NOMO-1 treated with dmso at 0.1 percent for 144 hours (cell line): ENCODE measurements around the gene AMER3.
A peak's percentile ranks its signal among the peaks of the same experiment; 100 is the strongest.

ENCODE experiments used
- DNase-seq: peaks from one replicate; lab custom pipeline; 2025; ENCODE audit not compliant: unreplicated experiment; lab: John Stamatoyannopoulos, UW

AMER3 gene

GRCh38 chr2:130778781-130779180, 23.4 kb downstream of the AMER3 start:
- no peak for DNase-seq

- no peak for DNase-seq
These were observed 30.2 kb downstream of the AMER3 start for GRCh38 chr2:130785466-130786055.

DNA sequence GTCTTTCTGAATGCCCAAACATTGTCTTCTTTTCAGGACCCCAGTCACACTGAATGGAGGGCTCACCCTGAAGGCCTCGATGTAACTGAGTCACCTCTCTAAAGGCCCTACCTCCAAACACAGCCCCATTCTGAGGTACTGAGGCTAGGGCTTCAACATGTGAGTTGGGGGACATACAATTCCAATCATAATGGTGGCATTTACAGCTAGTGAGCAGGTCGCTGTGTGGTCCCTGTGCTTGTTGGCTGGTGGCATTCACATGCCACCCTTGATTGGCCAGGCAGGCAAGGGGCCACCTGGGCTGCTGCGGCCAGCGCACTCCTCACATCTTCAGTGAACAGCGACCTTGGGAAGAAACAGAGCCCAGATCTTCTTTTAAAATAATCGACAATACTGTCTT, 30.7 kb downstream of the AMER3 start:
- DNase-seq: no peak

DNA sequence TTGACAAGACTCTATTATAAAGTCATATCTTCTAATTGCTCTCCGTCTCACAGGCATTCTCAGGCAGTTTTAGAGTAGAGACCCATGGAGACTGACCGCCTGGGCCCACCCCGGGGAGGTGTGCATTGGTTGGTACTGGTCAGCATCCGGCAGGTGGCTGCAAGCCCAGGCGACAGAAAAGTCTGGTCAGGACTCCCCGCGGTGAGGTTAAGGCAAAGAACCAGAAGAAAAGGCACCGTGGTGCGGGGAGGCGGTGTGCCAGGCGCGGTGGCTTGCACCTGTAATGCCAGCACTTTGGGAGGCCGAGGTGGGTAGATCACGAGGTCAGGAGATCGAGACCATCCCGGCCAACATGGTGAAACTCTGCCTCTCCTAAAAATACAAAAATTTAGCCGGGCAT, 32.5 kb downstream of the AMER3 start:
- DNase-seq: no peak

DNA sequence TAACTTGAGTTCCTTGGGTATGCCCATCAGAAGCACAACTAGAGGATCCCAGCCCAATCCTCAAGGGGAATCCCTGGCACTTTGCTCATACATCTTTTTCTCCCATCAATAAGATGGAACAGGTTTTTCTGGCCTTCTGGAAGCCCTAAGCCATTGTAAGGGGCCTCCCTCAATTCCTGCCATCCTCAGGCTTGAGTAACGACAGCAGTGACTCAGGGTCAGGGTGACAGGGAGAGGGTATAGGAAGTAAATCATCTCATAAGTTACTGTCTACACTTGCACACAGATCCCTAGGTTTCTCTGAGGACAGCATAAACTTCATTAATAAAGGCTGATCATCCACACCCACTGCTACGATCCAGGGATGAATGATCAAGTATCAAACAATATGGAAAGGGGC, 35.0 kb downstream of the AMER3 start:
- no peak for DNase-seq

- DNase-seq: no peak
These were observed 35.7 kb downstream of the AMER3 start for GRCh38 chr2:130790804-130791616.

DNA sequence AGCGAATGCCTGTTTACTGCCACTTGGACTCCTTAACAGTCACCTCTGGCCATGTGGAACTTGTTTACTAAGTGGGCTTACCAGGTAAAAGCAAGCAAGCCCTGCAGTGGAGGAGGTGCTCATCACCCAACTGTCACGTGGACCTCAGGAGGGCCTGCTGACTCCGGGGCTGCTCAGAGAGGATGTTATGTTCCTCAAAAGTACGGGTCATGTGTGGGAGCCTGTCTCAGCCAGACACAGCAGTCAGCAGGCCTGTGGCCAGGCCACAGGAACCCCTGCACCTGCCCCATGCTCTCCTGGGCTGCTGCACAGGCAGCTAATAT, 36.2 kb downstream of the AMER3 start:
- DNase-seq: no peak

GRCh38 chr2:130795431-130795830, 40.1 kb downstream of the AMER3 start:
- DNase-seq: no peak

- DNase-seq: no peak
These were observed 41.0 kb downstream of the AMER3 start for GRCh38 chr2:130796290-130796689.

DNA sequence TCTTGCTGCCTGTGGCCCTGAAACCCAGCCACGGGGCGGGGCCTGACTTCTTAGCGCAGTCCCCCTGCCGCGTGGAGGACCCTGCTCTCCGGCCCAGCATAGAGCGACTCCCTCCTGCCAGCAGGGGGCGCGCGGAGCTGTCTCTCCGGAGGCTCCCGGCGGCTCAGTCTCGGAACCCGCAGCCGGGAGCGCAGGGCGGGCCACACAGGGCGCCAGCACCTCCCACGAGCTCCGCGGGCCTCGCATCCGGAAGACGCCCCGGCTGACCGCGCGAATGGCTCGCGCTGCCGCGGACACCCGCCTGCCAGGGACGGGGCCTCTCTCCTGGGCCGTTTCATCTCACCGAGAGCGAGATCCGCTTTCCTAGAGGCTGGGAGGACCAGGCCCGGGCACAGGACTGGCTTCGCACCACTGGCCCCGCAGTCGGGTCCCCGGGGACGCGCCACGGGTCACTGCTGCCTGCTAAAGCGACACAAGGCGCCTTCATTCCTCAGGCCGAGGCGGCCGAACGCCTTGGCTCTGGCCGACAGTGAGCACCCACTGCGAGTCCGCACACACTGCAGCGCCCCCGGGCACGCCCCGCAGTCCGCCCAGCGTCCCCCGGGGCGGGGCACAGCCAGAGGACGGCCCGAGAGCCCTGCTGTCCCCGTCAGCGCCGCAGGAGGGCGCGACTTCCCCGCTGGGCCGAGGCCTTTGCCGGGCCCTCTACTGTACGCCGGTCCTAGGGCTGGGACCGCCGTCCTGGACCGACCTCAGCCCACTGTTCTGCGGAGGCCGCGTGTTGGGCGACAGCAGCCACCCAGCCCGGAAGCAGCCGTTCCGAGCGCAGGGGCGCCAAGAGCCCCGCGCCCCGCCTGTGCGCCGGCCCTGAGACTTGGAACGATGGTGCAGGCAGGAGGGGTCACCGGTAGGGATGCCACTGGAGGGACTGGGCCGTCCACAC, 42.4 kb downstream of the AMER3 start:
- DNase-seq: peak; percentile 70

GRCh38 chr2:130798472-130799218, 43.3 kb downstream of the AMER3 start:
- DNase-seq: no peak

GRCh38 chr2:130799295-130799694, 44.0 kb downstream of the AMER3 start:
- no peak for DNase-seq

DNA sequence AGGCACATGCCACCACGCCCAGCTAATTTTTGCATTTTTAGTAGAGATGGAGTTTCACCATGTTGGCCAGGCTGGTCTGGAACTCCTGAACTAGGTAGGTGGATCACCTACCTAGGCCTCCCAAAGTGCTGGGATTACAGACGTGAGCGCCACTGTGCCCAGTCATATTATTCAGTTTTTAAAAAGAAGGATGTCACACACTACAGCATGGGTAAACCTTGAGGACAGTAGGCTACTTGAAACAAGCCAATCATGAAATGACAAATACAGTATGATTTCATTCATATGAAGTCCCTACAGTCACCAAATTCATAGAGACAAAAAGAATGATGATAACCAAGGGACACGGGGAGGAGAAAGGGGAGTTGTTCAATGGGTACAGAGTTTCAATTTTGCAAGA, 50.3 kb downstream of the AMER3 start:
- no peak for DNase-seq

GRCh38 chr2:130806370-130806769, 51.0 kb downstream of the AMER3 start:
- no peak for DNase-seq

- DNase-seq: no peak
These were observed 52.5 kb downstream of the AMER3 start for GRCh38 chr2:130807659-130808385.

DNA sequence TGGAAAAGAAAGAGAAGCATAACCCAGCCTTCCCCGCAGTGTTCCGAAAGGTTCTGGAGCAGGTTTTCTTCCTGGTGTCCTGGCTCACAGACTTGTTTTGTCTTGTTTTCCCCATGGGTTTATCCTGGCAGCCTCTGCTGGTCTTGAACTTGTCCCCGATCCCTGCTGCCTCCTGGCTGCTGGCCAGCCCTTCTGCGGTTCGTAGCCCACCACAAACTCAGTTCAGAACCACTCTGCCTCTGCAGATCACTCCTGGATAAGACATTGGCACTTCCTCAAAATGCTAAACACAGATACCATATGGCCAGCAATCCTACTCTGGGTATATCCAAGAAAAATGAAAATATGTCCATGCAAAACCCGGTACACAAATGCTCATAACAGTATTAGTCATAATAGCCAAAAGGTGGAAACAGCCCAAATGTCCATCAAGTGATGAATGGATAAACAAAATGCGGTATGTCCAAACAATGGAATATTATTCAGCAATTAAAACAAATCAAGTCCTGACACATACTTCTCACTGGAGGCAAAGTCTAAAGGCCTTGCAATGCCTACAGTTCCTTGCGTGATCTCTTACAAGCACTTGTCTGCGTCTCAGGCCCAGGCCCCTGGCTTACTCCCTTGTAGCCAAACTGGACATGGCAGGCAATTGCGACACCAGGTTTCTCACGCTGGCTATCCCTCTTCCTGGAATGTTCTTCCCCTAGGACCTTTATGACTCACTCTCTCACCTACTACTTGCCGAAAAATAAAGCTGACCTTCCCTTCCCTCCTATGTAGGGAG, 53.3 kb downstream of the AMER3 start:
- no peak for DNase-seq

- DNase-seq: no peak
These were observed 55.1 kb downstream of the AMER3 start for GRCh38 chr2:130810490-130810889.

DNA sequence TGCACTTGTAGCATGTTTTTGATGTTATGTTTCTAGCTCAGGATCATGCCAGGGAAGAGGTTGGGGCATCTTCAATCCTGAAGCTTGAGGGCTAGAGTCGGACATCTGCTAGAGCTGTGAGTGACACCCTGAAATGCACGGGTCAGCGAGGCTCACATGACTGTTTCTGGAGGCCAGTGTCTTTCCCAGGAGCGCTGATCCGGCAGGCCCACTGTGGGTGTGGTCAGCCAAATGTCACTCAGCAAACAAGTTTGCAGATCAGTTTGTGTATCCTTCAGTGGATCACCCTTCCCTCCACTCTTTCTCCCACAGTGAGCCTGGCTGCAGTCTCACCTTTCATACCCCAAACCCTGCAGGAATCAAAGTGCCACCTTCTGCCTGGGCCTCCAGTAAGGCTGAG, 58.4 kb downstream of the AMER3 start:
- no peak for DNase-seq

DNA sequence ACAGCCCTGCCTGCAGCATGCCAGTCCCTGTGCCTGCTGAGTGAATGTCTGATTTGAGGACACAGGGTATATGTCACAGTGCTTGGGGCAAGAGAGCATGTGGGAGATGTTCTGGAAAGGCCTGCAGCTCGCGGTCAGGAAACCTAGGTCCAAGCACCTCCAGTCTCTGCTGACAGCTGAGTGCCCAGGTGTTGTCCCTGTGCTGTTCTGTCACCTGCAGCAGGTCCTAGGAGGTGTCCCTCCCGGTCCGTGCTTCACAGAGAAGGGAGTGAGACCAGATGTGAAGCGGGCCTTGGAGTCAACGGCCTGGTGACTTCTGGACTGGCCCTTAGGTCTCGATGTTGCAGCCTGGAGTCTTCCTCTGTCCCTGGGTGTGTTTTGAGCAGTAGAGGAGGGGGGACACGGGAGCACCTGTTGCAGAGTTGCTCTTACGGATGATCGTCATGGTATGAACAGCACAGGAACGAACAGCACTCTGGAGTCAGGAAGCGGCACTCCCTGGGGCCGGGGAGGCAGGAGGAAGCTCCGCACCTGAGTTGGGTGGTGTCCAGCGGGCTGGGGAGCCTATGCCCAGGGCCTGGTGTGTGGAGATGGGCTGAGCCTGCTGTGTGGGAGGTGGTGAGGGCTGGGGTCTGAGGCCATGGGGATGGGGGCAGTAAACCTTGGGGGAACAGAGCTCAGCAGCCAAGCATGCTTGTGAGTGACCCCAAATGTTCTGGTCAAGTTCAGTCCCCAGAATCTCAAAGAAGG, 59.8 kb downstream of the AMER3 start:
- DNase-seq: no peak
